Kidney (tissue), 14 donors: Measurements from ENCODE around the gene SYCE1L. TPM values are rescaled to one million over a fixed set of nuclear protein-coding genes. Genes with fewer than 3 reads are reported as not detected.

Experiments used
- DNase-seq, 5 donors: peaks; one replicate each; pipeline ENCODE4 v3.0.0-alpha.2; 2013 to 2020
- FAIRE-seq: peaks from 2 replicates; lab custom pipeline; 2012; peaks lifted over from hg19 to GRCh38; lab: Jason Lieb, UNC
- H3K27ac ChIP-seq, 2 donors: one replicate each; pipeline ENCODE4 v1.7.0; 2013; ENCODE audit warnings: low read depth in 2 of 2, low read length in 2 of 2, inconsistent platforms in 1 of 2
- H3K27me3 ChIP-seq: one replicate; pipeline ENCODE4 v1.7.1; 2013; ENCODE audit warnings: low read length, inconsistent platforms; ENCODE audit not compliant: control insufficient read depth, insufficient read depth
- H3K36me3 ChIP-seq, 3 donors: one replicate each; pipeline versions ENCODE4 v1.7.0 to v1.7.1; 2013; ENCODE audit warnings: low read length in 3 of 3, control low read depth in 1 of 3, inconsistent platforms in 1 of 3; ENCODE audit not compliant: insufficient read depth in 3 of 3, control insufficient read depth in 2 of 3
- H3K4me1 ChIP-seq, 3 donors: one replicate each; pipeline versions ENCODE4 v1.7.0 to v1.7.1; 2013; ENCODE audit warnings: low read length in 3 of 3, inconsistent platforms in 1 of 3, low read depth in 1 of 3; ENCODE audit not compliant: control insufficient read depth in 2 of 3, insufficient read depth in 2 of 3
- H3K4me3 ChIP-seq, 3 donors: one replicate each; pipeline versions ENCODE4 v1.7.0 to v1.8.1; 2013; ENCODE audit warnings: low read length in 3 of 3, control low read depth in 1 of 3, inconsistent platforms in 1 of 3
- H3K9ac ChIP-seq, 3 donors: one replicate each; pipeline versions ENCODE4 v1.7.0 to v1.7.1; 2013; ENCODE audit warnings: low read length in 3 of 3, control low read depth in 1 of 3, inconsistent platforms in 1 of 3
- H3K9me3 ChIP-seq, 3 donors: one replicate each; pipeline versions ENCODE4 v1.7.0 to v1.7.1; 2013; ENCODE audit warnings: low read length in 3 of 3, control low read depth in 1 of 3, inconsistent platforms in 1 of 3; ENCODE audit not compliant: control insufficient read depth in 2 of 3, insufficient read depth in 1 of 3
- CTCF ChIP-seq: IDR thresholded peaks from 3 replicates; pipeline ENCODE4 v1.5.1; 2012; ENCODE audit warnings: mild to moderate bottlenecking, moderate library complexity, borderline replicate concordance; ENCODE audit not compliant: insufficient read depth; ENCODE audit errors: extremely low read depth
- intact Hi-C: fragments of 100-400 bp; cut with DNase I; formaldehyde crosslinking; loops from one replicate; pipeline ENCODE4 v1.11.1; 2022
- polyA plus RNA-seq: library from polyadenylated mRNA; stranded (reverse); fragments of 350-450 nt; fragmentation: Illumina TruSeq; extraction: RNeasy Lipid Tissue Mini Kit (QIAGEN cat#74804); gene quantifications from one replicate; pipeline ENCODE4 v1.2.3, GENCODE V29; 2014; ENCODE audit warnings: low read depth, low replicate concordance; ENCODE audit not compliant: insufficient read depth
- total RNA-seq: library from RNA; stranded (reverse); fragmentation: NEBNext Ultra II Directional; extraction: Animal tissue kit (Norgen Biotek cat#: 25700); gene quantifications from one replicate; pipeline ENCODE4 v1.2.1, GENCODE V29; 2021
- donor health status: control.
- donor health status: control.
- donor health status: control.
- donor health status: control.
- donor health status: control.
- donor health status: DM: yes; HTN: yes; CAD: no.
- donor health status: Normal renal cell carcinoma (clear cell type).

SYCE1L gene
- total and polyA plus RNA-seq, 2 donors from 2014 or later: 7.1 to 9.7 TPM

GRCh38 chr16:77169650-77170236 is 29.5 kb upstream of the SYCE1L start:
- Histone ChIP-seq H3K4me3 (no peak overlapping the region), H3K27me3 (no peaks in the 10 kb centered on the region), H3K27ac (no peak overlapping the region), H3K9ac (no peak overlapping the region), H3K4me1 (no peaks in the 10 kb centered on the region), H3K9me3 (no peaks in the 10 kb centered on the region), H3K36me3 (no peaks in the 10 kb centered on the region)
- TF ChIP-seq CTCF: peak; percentile 36
- intact Hi-C loops: loop anchor here (10.0 kb wide), 1 partner anchor 1375 kb away; no protein-coding TSS in a partner anchor
- FAIRE-seq (no peak), DNase-seq (peak in 3 of 5 donors; percentile 39 to 70 (median 49))

- DNase-seq: no peak
- no peak overlapping the region for H3K27ac ChIP-seq
- no peaks in the 10 kb centered on the region for H3K4me1 ChIP-seq
- no peaks in the 10 kb centered on the region for H3K27me3 ChIP-seq
- FAIRE-seq: no peak
- intact Hi-C loops: loop anchor here (10.0 kb wide), 1 partner anchor 1376 kb away; no protein-coding TSS in a partner anchor
- no peaks in the 10 kb centered on the region for H3K9me3 ChIP-seq
- H3K36me3 ChIP-seq: no peaks in the 10 kb centered on the region
- H3K4me3 ChIP-seq: no peak overlapping the region
- no peak for TF ChIP-seq CTCF
- no peak overlapping the region for H3K9ac ChIP-seq
These were observed 28.4 kb upstream of the SYCE1L start for GRCh38 chr16:77170805-77171204.

GRCh38 chr16:77171745-77172635 is 27.2 kb upstream of the SYCE1L start:
- no peak overlapping the region for H3K27ac ChIP-seq
- TF ChIP-seq CTCF: peak; percentile 70
- intact Hi-C loops: loop anchor here (10.0 kb wide), 1 partner anchor 1377 kb away; no protein-coding TSS in a partner anchor
- H3K27me3 ChIP-seq: no peaks in the 10 kb centered on the region
- FAIRE-seq (peak; percentile 74), DNase-seq (peak in 4 of 5 donors; percentile 31 to 82 (median 58))
- H3K36me3 ChIP-seq: no peaks in the 10 kb centered on the region
- no peaks in the 10 kb centered on the region for H3K9me3 ChIP-seq
- H3K4me1 ChIP-seq: no peaks in the 10 kb centered on the region
- no peak overlapping the region for H3K9ac ChIP-seq
- H3K4me3 ChIP-seq: no peak overlapping the region
